GM19328 (cell line): ENCODE data around the gene RXRA.

Experiments used
- ATAC-seq: cut with Tn5 transposase; IDR thresholded peaks from one replicate; pipeline ENCODE4 v1.9.1; 2021; ENCODE audit warnings: mild to moderate bottlenecking, moderate library complexity; ENCODE audit not compliant: unreplicated experiment

The RXRA gene

DNA sequence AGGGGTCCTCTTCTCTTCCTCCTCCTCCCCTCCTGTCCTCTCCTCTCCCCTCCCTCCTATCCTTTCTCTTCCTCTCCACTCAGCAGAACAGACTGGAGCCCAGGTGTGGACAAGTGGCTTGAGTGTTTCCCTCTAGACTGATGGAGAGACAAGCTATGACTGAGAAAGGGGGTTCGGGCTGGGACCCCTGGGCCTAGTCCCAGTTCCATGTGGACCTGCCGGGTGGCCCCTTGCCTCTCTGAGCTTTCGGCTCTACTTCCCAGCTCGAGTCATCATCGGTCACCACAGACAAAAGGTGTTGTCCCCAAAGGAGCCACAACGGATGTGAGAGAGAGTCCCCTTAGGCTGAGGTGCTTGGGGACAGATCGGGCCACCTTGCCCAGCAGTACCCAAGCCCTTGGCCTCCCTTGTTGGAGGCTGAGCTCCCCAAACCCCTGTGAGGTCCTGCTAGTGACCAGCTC lies 3.4 kb upstream of the RXRA start:
- no peak for ATAC-seq

DNA sequence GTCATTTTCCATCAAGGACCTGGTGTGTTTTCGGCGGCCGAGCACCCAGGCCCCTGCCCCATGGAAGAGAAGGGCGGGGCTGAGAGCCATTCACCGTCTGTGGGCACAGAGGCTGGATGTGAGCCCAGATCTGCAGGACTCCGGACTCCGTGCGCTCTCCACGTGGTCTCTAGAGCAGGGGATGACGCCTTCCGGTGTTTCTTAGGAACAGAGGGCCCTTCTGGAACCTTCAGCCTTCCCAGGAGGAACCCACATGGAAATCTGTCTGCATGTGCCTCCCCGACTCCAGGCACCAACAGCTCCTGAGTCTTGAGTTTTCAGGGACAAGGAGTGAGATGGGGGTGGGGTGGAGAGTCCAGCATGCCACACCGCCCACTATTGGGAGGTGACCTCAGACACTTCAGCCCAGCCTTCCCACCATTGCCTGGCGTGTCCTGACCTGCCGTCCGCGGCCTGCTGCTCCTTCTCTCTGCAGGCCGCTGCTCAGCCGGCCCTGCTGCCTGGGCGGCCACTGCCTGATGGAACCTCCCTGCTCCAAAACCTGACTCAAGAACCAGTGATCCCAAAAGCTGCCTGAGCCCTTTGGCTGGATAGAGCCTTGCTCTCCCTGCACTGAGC lies 2.4 kb upstream of the RXRA start:
- ATAC-seq: no peak

DNA sequence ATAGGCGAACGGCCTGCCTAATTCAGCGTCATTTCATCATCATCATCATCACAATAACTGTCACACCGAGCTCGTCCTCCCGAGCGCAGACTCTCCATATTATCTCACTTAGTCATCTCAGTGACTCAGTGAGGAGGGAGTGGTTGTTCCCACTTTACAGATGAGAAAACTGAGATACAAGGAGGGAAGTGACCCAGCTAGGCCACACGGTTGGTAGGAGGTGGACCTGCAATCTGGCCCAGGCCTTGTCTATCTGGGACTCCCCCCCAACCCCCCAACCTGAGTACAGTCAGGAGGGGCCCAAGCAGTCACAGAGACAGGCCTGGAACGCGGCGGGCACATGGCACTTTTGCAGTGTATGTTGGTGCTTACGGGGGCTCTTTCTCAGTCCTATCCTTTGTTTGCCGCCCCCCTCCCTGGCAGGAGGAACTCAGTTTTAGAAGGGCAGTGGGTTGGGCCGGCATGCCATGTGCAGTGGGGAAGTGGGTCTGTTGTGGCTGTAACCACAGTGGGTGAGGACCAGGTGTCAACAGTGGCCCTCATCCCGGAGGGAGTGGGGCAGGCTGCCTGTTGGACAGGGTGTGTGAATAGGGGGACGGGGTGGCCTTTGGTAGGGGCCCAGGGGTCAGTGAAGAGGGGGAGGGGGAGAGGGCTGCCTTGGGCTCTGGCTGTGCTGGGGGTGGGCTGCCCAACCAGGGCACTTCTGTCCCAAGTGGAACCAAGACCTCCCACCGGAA lies 1.7 kb upstream of the RXRA start:
- ATAC-seq: no peak

DNA sequence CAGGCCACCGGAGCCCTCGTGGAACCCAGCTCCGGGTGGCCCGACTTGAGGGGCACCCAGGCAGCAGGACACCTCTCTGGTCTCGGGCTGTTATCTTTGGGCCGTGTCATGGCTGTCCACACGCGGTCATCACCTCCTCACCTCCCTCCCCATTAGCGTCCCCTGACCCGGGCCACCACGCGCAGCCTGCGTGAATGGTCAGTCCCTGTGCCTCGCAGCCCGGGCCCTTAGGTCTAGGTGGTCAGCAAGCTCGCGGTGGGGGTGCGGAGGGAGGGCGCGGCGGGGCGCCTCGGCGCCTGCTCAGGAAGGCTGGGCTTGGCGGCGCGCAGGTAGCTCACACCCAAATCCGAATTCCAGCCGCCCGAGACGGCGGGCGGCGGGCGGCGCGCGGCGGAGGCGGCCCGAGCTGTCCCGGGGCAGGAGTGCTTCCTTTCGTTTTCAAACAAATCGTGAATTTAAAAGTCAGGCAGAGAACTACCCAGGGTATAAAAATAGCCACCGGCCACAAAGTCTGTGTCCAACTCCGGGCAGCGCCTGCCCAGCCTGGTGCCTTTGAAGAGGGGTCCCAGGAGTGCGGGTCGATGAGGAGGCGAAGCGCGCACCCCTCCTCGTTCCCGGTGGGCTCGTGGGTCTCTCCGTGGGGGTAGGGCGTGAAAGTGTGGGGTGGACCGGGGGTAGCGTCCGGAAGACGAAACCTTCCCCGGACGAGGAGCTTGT lies 1.0 kb upstream of the RXRA start:
- ATAC-seq: no peak

DNA sequence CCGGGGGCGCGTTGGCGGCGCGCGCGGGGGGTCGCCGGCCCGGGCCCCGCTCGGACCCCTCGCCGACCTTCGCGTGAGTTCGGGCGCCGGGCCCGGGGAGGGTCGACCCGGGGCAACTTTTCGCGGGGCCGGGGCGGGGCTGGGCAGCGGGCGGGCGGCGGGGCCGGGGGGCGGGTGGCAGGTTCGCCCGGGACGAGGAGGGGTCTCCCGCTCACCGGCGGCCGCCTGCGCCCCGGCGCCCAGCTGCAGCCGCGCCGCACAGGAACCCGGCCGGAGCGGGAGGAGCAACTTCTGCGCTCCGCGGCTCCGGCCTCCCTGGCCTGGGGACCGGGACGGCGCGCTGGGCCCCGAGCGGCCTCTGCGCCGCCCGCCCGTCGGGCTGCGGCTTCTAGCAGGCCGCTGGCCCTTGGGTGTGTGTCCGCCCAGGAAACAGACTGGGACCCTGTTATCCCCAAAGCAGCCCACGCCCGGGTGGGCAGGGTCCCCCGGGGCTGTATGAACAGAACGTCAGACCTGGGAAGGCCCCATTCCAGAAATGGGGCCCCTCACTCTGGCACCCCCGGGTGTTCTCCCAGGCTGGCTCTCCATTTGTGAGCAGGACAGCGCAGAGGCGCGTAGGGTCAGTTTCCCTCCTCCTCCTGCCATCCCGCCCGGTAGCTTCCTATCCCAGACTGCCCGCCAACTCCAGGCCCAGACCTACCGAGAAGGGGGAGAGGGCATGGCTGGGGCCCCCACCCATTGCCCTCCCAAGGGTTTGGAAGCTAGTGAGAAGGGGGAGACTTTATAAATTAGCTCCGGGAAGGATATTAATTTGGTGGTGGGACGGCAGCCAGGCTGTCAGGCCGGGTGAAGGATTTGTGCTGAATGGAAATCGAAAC lies 708 bp downstream of the RXRA start:
- no peak for ATAC-seq

DNA sequence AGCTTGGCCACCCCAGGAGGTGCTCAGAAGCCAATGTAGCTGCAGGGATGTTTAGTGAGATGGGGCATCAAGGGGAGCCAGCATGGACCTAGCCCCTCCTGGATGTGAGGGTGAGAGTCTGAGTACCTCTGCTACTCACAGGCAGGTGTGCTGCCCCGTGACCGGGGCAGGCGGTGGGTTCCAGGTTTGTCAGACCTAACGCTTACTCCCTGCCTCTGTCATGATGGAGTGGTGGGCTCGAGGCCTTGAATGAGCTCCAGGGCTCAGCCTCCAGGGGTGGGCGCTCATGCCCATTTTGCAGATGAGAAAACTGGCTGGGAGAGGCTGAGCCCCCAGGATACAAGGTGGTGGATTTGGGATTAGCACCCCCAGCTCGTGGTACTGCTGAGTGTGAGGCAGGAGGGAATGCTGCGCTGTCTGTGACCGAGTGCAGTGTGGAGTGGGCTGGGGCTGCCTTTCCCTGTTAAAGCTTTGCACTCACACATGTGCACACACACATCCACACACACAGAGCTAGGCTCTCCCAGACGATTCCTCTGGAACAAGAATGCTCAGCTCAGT lies 1.5 kb downstream of the RXRA start:
- no peak for ATAC-seq

DNA sequence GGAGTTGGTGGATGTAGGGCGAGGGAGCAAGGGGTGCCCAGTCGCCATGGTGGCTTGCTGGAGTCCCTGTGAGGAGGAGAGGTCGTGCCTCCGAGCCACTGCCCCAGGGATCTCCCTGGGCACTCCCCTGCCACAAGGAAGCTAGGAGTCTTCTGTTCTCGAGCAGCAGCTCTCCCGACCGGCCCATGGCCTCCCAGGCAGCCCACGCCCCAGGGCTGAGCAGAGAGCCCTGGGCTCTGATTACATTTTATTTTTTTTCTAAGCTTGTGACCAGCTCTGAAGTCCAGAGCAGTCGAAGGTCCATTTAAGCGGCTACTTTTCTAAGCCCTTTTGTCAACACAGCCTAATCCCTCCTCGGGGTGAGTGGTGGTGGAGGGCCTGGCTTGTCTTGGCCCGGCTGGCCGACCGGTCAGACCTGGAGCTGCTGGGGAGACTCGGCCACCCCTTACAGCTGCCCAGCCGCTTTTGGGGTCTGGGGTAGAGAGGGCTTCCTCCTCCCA lies 2.1 kb downstream of the RXRA start:
- no peak for ATAC-seq

DNA sequence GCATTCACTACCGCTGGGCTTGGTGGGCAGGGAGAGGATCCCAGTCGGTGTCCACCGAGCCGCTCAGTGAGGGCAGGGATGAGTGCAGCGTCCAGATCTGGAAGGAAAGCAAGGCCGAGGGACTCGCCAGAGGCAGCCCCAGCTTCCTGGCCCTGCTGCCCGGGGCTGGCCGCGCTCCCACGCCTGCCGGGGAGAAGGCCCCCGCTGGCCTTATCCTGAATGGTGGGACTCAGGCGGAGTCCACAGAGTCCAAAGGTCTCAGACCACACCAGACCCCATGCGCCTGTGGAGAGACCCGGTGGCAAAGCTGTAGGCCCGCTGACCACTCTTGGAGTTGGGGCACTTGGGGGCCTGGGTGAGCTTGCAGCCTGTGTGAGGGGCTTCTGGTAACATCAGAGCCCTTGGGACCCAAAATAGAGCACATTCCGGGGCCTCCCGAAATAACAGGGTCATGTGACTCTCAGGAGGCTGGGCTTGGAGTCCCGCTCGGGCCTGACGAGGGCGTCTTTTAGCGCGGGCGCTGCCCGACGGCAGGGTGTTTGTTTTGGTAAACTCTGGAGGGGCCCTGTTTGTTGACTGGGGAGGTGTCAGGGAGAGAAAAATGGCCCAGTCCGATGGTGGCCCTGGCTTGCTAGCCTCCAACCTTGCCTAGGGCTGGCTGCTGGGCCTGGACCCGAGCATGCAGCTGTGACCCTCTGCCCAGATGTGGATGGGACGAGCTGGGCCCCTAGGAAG lies 2.8 kb downstream of the RXRA start:
- ATAC-seq: no peak

DNA sequence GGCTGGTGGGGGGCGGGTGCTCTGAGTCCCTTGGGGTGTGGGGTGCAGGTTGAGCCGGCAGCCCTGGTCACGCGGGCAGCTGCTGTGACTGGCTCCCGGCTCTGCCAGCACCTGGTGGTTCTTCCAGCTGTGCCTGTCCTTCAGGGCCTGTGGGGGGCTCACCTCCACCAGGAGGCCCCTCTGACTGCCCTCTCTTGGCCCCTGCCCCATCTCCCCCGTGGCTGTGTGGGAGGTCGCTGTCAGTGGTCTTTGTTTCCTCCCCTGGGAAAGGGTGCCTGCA lies 3.3 kb downstream of the RXRA start:
- no peak for ATAC-seq

DNA sequence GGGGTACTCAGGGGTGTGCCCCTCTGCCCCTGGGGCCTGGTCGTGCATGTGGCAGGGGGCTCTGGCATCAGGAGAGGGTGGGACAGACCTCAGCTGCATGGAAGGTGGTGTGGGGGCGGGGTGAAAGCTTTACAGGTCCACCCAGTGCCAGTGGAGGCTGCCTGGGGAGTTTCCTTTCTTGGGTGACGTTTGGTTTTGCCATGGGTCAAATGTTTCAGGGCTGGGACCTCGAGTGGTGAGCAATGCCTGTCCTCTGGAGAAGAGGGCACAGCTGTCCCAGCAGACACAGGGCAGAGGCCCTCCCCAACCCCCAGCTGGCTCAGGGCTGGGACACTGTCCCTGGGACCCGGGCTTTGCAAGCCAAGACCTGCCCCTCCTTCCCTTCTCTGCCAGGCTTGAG lies 3.6 kb downstream of the RXRA start:
- no peak for ATAC-seq

DNA sequence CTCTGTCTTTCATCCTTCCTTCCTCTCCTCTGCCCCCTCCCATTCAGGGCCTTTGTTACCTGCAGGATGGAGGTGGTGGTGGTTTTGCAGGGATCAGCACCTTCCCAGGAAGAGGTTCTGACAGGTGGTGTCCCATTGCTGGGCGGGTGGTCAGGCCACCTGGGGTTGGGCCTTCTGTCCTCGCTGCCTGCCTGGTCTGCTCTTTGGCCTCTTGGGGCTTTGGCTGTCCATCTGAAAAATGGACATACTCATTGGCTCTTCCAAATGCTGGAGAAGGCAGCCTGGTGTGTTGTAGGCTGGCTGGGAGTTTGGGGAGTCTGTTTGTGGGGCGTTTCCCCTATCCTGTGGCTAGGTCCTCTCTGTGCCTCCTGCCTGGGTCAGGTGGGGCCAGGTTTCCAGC lies 4.3 kb downstream of the RXRA start:
- no peak for ATAC-seq

DNA sequence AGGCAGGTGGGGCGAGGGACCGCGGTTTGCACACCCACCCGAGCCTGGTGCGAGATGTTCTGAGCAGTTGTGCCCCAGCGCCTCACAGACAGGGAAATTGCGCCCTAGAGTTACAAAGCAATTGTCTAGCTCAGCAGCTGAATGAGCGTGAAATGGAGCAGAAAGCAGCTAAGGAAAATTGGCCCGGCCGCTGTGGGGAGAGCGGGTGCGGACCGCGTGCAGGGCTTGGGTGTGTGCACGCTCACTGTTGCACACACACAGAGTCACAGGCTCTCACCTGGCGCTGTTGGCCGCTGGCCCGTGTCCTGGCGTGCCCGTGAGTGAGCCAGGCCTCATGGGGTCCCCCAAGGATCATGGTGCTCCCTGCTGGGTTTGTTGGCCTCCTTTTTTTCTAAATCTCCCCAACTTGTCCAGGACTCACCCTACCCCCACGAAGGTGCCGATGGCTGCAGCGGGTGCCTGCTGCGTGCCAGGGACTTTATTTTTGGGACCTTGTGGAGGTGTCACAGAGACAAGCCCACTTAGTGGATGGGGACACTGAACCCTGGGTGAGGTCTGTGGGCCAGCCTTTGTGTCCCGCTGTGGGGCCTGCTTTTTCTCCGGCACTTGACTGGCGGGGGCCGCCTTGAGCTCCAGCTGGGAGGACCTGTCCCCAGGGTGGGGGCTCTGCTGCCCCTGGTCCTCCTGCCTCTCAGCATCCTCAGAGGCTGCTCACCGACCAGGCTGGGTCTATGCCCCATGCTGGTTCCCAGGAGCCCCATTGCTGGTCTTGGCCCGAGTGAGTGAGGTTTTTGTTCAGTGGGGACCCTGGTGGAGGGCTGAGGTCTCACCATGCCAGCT lies 5.2 kb downstream of the RXRA start:
- ATAC-seq: no peak

DNA sequence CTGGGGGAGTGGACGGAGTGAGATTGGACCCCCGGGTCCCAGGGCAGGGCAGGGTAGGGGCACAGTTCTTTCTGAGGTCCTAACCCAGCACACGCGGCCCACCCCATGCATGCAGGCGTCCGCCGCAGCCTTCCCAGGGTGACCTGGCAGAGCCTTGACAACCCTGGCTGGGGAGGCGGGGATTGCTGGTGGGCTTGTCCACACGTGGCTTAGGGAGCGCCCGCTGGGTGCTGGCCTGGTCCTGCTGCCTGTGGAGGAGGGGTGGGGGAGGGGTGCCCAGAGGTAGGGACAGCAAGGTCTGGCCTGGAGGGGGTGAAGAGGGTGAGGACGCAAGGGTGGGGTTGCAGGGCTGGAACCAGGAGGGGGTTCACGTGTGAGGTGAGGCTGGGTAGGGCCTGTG lies 6.0 kb downstream of the RXRA start:
- no peak for ATAC-seq

DNA sequence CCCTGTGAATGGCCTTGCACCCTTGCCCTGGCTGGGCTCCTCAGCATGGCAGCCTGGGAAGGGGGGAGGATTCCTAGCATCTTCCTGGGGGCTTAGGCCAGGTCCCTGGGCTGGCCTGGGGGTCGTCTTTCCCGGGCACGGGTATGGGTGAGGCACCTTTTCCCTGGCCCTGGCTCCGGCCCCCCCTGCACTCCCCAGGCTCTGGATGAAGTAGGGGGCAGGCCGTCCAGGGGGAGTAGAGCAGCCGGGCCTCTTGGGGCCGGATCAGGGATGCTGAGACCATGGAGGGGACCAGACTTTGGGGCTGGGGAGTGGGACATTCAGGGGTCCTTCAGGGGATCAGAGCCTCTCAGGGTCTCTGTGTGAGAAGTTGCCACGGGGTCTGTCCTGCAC lies 6.6 kb downstream of the RXRA start:
- no peak for ATAC-seq

DNA sequence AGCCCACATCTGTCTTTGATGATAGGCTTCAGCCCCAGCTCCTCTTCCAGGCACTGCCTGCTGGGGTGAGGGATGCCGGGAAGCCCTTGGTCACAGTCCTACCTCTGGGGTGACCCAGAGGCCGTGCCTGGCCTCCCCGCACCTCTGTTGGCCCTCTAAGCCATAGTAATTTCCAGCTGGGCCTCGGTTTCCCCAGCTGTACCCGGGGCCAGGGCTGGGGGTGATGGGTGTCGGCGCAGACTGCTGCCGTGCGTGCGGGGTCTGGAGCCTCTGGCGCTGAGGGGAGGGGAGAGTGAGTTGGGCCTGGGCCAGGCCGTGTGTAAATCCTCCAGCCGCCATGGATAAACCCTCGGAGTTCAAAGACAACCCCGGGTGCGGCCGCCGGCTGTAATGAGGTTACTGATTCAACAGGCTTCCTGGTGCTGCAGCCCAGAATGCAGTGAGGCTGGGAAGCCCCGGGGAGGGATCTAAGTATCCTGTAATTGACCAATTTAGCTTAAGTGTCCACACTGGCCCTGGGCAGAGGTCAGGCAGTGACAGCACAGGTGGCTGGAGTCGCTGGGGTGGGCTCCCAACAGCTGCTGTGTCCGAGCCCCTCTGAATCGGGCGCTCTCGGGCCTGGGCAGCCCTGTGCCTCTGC lies 7.1 kb downstream of the RXRA start:
- no peak for ATAC-seq

DNA sequence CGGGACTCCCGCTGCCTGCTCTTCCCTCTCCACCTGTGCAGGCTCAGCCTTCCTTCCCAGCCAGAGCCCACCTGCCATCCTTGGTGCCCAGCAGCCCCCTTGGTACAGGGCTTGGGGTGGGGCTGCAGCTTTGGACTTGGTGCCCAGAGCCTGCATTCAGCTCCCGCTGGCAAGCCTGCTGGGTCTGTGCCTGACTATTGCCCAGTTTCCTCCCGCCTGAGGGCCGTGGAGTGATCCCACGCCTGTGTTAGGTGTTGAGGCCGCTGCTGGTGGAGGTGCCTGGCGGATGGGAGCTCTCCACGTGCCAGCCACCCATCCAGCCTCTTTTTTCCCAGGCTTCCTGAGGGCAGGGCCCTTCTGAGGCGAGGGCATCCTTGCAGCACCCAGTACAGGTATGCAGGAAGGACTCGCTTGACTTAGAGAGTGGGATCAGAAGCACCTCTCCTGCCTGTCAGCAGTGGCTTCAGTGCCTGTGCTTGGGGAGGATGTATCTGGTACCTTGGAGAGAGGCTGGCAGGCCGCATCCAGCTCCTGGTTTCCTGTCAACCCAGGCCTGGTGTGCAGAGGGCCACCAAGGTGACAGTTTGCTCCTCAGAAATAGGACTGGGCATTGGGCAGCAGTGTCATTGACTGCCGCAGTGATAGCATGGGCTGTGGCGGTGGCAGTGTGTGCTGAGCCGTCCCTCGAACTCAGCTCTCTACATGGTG lies 7.8 kb downstream of the RXRA start:
- no peak for ATAC-seq

DNA sequence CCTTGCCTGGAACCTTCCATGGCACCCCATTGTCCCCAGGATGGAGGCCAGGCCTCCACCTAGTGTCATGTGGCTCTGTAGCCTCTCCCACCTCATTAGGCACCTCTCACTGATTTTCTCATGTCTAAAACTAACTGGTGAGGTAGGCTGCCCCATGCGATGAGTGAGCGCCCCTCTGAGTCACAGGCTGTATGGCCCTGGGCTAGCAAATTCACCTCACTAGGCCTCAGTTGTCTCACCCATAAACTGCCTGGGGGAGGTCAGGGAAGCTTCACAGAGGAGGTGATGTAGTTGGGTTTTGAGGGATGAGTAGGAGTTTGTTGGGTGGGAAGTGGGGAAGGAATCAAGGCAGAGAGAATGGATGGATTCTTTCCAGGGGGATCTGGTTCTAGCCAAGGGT lies 8.8 kb downstream of the RXRA start:
- ATAC-seq: no peak

DNA sequence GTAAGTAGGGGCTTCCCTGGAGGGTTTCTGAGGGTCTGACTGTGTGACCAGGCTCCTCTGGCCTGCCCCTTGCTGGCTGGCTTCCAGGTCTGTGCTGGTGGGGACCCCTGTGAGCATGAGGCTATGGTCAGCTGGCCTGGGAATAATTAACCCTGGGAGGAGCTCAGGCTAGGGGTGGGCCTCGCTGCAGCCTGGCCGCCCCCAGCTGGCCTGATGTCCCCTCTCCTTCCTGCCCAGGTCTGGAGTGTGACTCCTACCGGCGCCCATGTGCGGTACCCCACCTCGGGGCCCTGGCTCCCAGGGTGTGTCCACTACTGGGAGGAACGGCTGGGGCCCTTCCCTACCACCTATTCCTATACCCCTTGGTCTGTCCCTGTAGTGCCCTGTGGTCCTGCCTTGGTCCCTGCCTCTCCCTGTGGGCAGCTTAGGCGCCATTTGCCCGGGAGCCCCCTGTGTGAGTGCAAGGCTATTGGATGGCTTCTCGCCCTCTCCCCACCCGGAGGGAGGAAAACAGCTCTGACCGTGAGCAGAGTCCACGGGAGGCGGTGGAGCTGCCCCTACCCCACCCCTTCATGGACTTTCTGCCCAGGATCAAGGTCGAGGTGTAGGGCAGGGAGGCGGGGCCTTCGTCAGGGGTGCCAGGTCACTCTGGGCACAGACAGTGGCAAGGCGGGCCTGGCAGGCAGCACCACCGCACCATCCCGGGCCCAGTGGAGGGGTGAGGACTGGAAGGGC lies 9.4 kb downstream of the RXRA start:
- ATAC-seq: no peak
